CD4-positive, alpha-beta memory T cell (primary cell): ENCODE measurements around the gene SPINK2. TPM values are rescaled to one million over a fixed set of nuclear protein-coding genes. Genes with fewer than 3 reads are reported as not detected.

Source experiments
- CTCF ChIA-PET: fragments of 350-600 bp; sonication (Branson Sonifier 250); formaldehyde crosslinking; loops from one replicate; lab custom pipeline; 2021; ENCODE audit warnings: inconsistent platforms; ENCODE audit not compliant: partially characterized antibody; lab: Charles Lee
- POLR2A ChIA-PET: fragments of 350-600 bp; sonication (Branson Sonifier 250); formaldehyde crosslinking; loops from one replicate; lab custom pipeline; 2021; ENCODE audit not compliant: partially characterized antibody; lab: Charles Lee
- DNase-seq, 5 donors: peaks; one replicate each; pipeline versions ENCODE4 v3.0.0 to v3.0.0-alpha.2; 2020 to 2022; ENCODE audit warnings: mixed read lengths in 1 of 5
- H3K27ac ChIP-seq: one replicate; pipeline ENCODE4 v1.7.0; 2013; ENCODE audit warnings: low read depth, low read length
- H3K27me3 ChIP-seq: 2 replicates; pipeline ENCODE4 v1.7.0; 2013; ENCODE audit warnings: mild to moderate bottlenecking, low read length, moderate library complexity; ENCODE audit not compliant: insufficient read depth
- H3K36me3 ChIP-seq: 2 replicates; pipeline ENCODE4 v1.7.0; 2013; ENCODE audit warnings: mild to moderate bottlenecking, low read length, moderate library complexity; ENCODE audit not compliant: insufficient read depth
- H3K4me1 ChIP-seq: 2 replicates; pipeline ENCODE4 v1.7.0; 2013; ENCODE audit warnings: mild to moderate bottlenecking, low read length, moderate library complexity; ENCODE audit not compliant: insufficient read depth
- H3K4me3 ChIP-seq, 2 donors: one replicate each; pipeline ENCODE4 v1.7.0; 2013; ENCODE audit warnings: low read length in 2 of 2, mild to moderate bottlenecking in 1 of 2
- H3K9me3 ChIP-seq, 2 donors: one replicate each; pipeline ENCODE4 v1.7.0; 2013; ENCODE audit warnings: low read length in 2 of 2, control low read depth in 1 of 2; ENCODE audit not compliant: control insufficient read depth in 1 of 2
- H3K27ac Mint-ChIP-seq, 7 donors: one replicate each; pipeline ENCODE4 v1.8.0; 2020 to 2021; ENCODE audit warnings: mixed read lengths in 7 of 7, mild to moderate bottlenecking in 6 of 7, inconsistent platforms in 3 of 7, moderate library complexity in 3 of 7
- H3K27me3 Mint-ChIP-seq, 2 donors: one replicate each; pipeline ENCODE4 v1.8.0; 2020 to 2021; ENCODE audit warnings: mixed read lengths in 2 of 2
- H3K36me3 Mint-ChIP-seq, 2 donors: one replicate each; pipeline ENCODE4 v1.8.0; 2020 to 2021; ENCODE audit warnings: mixed read lengths in 2 of 2, inconsistent platforms in 1 of 2, mild to moderate bottlenecking in 1 of 2
- H3K4me1 Mint-ChIP-seq, 4 donors: one replicate each; pipeline ENCODE4 v1.8.0; 2020 to 2021; ENCODE audit warnings: mixed read lengths in 4 of 4, mild to moderate bottlenecking in 1 of 4
- H3K4me3 Mint-ChIP-seq, 8 donors: one replicate each; pipeline ENCODE4 v1.8.0; 2020 to 2021; ENCODE audit warnings: mixed read lengths in 8 of 8, mild to moderate bottlenecking in 7 of 8, moderate library complexity in 6 of 8, inconsistent platforms in 3 of 8
- H3K9me3 Mint-ChIP-seq, 8 donors: one replicate each; pipeline ENCODE4 v1.8.0; 2020 to 2021; ENCODE audit warnings: mixed read lengths in 8 of 8, mild to moderate bottlenecking in 5 of 8, inconsistent platforms in 3 of 8, moderate library complexity in 1 of 8
- intact Hi-C: fragments of 100-400 bp; cut with micrococcal nuclease; formaldehyde crosslinking; loops from one replicate; pipeline ENCODE4 v1.15.1; 2023
- polyA plus RNA-seq, 2 donors: library from polyadenylated mRNA; unstranded; fragments of 300-500 nt; fragmentation: Illumina TruSeq; gene quantifications; one replicate each; pipeline ENCODE4 v1.2.3, GENCODE V29; 2021
- total RNA-seq, 2 experiments: library from RNA; stranded (reverse); gene quantifications; one replicate each; pipeline ENCODE4 v1.2.3, GENCODE V29; 2021

Gene SPINK2
- total and polyA plus RNA-seq, 4 experiments from 2014 or later: 3.2 to 7.6 (median 4.7) TPM

DNA sequence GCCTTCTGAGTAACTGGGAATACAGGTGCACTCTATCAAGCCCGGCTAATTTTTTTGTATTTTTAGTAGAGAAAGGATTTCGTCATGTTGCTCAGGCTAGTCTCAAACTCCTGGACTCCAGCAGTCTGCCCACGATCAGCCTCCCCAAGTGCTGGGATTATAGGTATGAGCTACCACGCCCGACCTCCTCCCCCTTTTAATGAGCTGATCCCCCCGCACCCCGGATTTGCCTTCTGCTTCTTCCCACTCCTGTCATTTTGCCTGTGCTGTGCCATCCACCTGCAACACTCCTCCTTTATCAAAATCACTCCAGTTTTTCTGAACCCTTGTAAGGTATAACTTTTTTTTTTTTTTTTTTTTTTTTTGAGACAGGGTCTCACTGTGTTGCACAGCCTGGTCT lies 33.4 kb downstream of the SPINK2 start:
- no peaks in the 10 kb centered on the region for H3K27me3 ChIP-seq
- intact Hi-C loops: no loop called here
- no peak overlapping the region for H3K27ac ChIP-seq
- H3K9me3 ChIP-seq: no peaks in the 10 kb centered on the region
- no peaks in the 10 kb centered on the region for H3K36me3 ChIP-seq
- Mint-ChIP-seq H3K36me3 (no peaks in the 10 kb centered on the region), H3K27me3 (peaks cover 0 to 1% of the 10 kb centered on the region in 2 donors), H3K4me3 (no peak overlapping the region), H3K27ac (no peak overlapping the region), H3K4me1 (no peaks in the 10 kb centered on the region), H3K9me3 (peaks cover 0 to 4% (median 0%) of the 10 kb centered on the region in 8 donors)
- H3K4me1 ChIP-seq: no peaks in the 10 kb centered on the region
- CTCF ChIA-PET: no interaction called here
- POLR2A ChIA-PET: no interaction called here
- no peak overlapping the region for H3K4me3 ChIP-seq
- DNase-seq: no peak

GRCh38 chr4:56787380-56787779 lies 34.1 kb downstream of the SPINK2 start:
- Histone ChIP-seq H3K36me3 (no peaks in the 10 kb centered on the region), H3K27me3 (no peaks in the 10 kb centered on the region), H3K4me1 (no peaks in the 10 kb centered on the region), H3K9me3 (no peaks in the 10 kb centered on the region), H3K4me3 (no peak overlapping the region), H3K27ac (no peak overlapping the region)
- no peak overlapping the region for H3K4me3 Mint-ChIP-seq
- intact Hi-C loops: no loop called here
- no peak overlapping the region for H3K27ac Mint-ChIP-seq
- CTCF ChIA-PET: interaction anchor here (1.6 kb wide), 1 partner anchor 13 kb away, joined by 5 read pairs; no protein-coding TSS in a partner anchor
- no peaks in the 10 kb centered on the region for H3K36me3 Mint-ChIP-seq
- H3K9me3 Mint-ChIP-seq: peaks cover 0 to 4% (median 0%) of the 10 kb centered on the region in 8 donors
- POLR2A ChIA-PET: no interaction called here
- no peak for DNase-seq
- no peaks in the 10 kb centered on the region for H3K4me1 Mint-ChIP-seq
- peaks cover 0 to 1% of the 10 kb centered on the region in 2 donors for H3K27me3 Mint-ChIP-seq

GRCh38 chr4:56786955-56787354 lies 34.5 kb downstream of the SPINK2 start:
- Histone ChIP-seq H3K9me3 (no peaks in the 10 kb centered on the region), H3K4me1 (no peaks in the 10 kb centered on the region), H3K27me3 (no peaks in the 10 kb centered on the region), H3K27ac (no peak overlapping the region), H3K4me3 (no peak overlapping the region), H3K36me3 (no peaks in the 10 kb centered on the region)
- no peaks in the 10 kb centered on the region for H3K4me1 Mint-ChIP-seq
- H3K36me3 Mint-ChIP-seq: no peaks in the 10 kb centered on the region
- H3K27ac Mint-ChIP-seq: no peak overlapping the region
- DNase-seq: no peak
- peaks cover 0 to 1% of the 10 kb centered on the region in 2 donors for H3K27me3 Mint-ChIP-seq
- no peak overlapping the region for H3K4me3 Mint-ChIP-seq
- ChIA-PET CTCF (interaction anchor here (0.8 to 1.6 kb wide), 2 partner anchors 10 to 13 kb away, joined by 4 to 5 read pairs; no protein-coding TSS in a partner anchor), POLR2A (no interaction called here)
- H3K9me3 Mint-ChIP-seq: peaks cover 0 to 4% (median 0%) of the 10 kb centered on the region in 8 donors
- intact Hi-C loops: no loop called here

DNA sequence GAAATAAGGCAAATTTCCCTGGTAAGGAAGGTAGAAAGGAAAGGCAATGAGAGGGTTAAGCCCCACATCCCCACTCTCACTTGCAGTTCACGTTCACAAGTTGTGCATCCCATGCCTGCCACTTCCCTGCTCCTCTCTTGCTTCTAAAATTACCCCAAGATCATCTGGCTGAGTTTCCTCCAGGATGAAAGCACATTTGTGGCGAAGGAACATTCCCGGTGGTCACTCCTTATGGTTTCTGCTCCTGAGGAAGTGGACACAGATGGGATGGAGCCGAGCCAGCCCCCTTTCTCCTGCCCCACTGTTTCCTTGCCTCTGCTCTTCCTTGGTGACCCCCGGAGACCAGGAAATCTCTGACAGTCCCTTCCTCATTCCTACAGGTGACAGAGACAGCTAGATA lies 37.5 kb downstream of the SPINK2 start:
- no peaks in the 10 kb centered on the region for H3K27me3 ChIP-seq
- H3K9me3 ChIP-seq: no peaks in the 10 kb centered on the region
- Mint-ChIP-seq H3K27me3 (peaks cover 0 to 1% of the 10 kb centered on the region in 2 donors), H3K27ac (peak overlapping the region in 1 of 7 donors; percentile 32), H3K4me1 (no peaks in the 10 kb centered on the region), H3K9me3 (peaks cover 0 to 2% (median 0%) of the 10 kb centered on the region in 8 donors), H3K4me3 (no peak overlapping the region), H3K36me3 (no peaks in the 10 kb centered on the region)
- no peak overlapping the region for H3K4me3 ChIP-seq
- H3K4me1 ChIP-seq: no peaks in the 10 kb centered on the region
- no peak overlapping the region for H3K27ac ChIP-seq
- ChIA-PET POLR2A (no interaction called here), CTCF (no interaction called here)
- intact Hi-C loops: no loop called here
- DNase-seq: no peak
- H3K36me3 ChIP-seq: no peaks in the 10 kb centered on the region

GRCh38 chr4:56782019-56782418 lies 39.5 kb downstream of the SPINK2 start:
- CTCF ChIA-PET: interaction anchor here (1.2 to 1.4 kb wide), 3 partner anchors 11 to 18 kb away, joined by 3 to 4 read pairs (median 3); no protein-coding TSS in a partner anchor
- Mint-ChIP-seq H3K4me3 (no peak overlapping the region), H3K36me3 (no peaks in the 10 kb centered on the region)

GRCh38 chr4:56773346-56773745 lies 48.2 kb downstream of the SPINK2 start:
- Histone ChIP-seq H3K9me3 (no peaks in the 10 kb centered on the region), H3K36me3 (no peaks in the 10 kb centered on the region), H3K4me3 (no peak overlapping the region), H3K4me1 (no peaks in the 10 kb centered on the region), H3K27me3 (no peaks in the 10 kb centered on the region), H3K27ac (no peak overlapping the region)
- Mint-ChIP-seq H3K27me3 (no peaks in the 10 kb centered on the region), H3K4me3 (no peak overlapping the region), H3K9me3 (peaks cover 0 to 2% (median 0%) of the 10 kb centered on the region in 8 donors), H3K4me1 (peaks cover 0 to 6% (median 1%) of the 10 kb centered on the region in 4 donors), H3K27ac (peak overlapping the region in 1 of 7 donors; percentile 37), H3K36me3 (no peaks in the 10 kb centered on the region)
- POLR2A ChIA-PET: no interaction called here
- DNase-seq: no peak
- CTCF ChIA-PET: interaction anchor here (1.0 to 1.4 kb wide), 2 partner anchors 10 to 15 kb away, joined by 3 read pairs; no protein-coding TSS in a partner anchor
- intact Hi-C loops: no loop called here

More at GRCh38 chr4:56782019-56782418, 39.5 kb downstream of the SPINK2 start:
- Mint-ChIP-seq H3K27me3 (peaks cover 0 to 1% of the 10 kb centered on the region in 2 donors), H3K27ac (no peak overlapping the region), H3K4me1 (no peaks in the 10 kb centered on the region), H3K9me3 (no peaks in the 10 kb centered on the region)
- no peak for DNase-seq
- no peak overlapping the region for H3K4me3 ChIP-seq
- no peaks in the 10 kb centered on the region for H3K9me3 ChIP-seq
- no peaks in the 10 kb centered on the region for H3K4me1 ChIP-seq
- POLR2A ChIA-PET: no interaction called here
- H3K36me3 ChIP-seq: no peaks in the 10 kb centered on the region
- intact Hi-C loops: no loop called here
- no peak overlapping the region for H3K27ac ChIP-seq
- no peaks in the 10 kb centered on the region for H3K27me3 ChIP-seq

- Histone ChIP-seq H3K27ac (no peak overlapping the region), H3K4me3 (no peak overlapping the region), H3K27me3 (no peaks in the 10 kb centered on the region), H3K4me1 (no peaks in the 10 kb centered on the region), H3K9me3 (no peaks in the 10 kb centered on the region), H3K36me3 (no peaks in the 10 kb centered on the region)
- no peaks in the 10 kb centered on the region for H3K36me3 Mint-ChIP-seq
- no peak overlapping the region for H3K4me3 Mint-ChIP-seq
- peaks cover 0 to 2% (median 0%) of the 10 kb centered on the region in 8 donors for H3K9me3 Mint-ChIP-seq
- H3K27me3 Mint-ChIP-seq: no peaks in the 10 kb centered on the region
- H3K27ac Mint-ChIP-seq: peak overlapping the region in 1 of 7 donors; percentile 73
- peaks cover 0 to 7% (median 1%) of the 10 kb centered on the region in 4 donors for H3K4me1 Mint-ChIP-seq
- no peak for DNase-seq
- ChIA-PET CTCF (interaction anchor here (1.3 to 1.8 kb wide), 2 partner anchors 8 to 9 kb away, joined by 3 to 4 read pairs; no protein-coding TSS in a partner anchor), POLR2A (no interaction called here)
- intact Hi-C loops: no loop called here
Measured at GRCh38 chr4:56772134-56772533, 49.4 kb downstream of the SPINK2 start.
